Measurements from ENCODE around the gene AGBL3.

AGBL3 gene

DNA sequence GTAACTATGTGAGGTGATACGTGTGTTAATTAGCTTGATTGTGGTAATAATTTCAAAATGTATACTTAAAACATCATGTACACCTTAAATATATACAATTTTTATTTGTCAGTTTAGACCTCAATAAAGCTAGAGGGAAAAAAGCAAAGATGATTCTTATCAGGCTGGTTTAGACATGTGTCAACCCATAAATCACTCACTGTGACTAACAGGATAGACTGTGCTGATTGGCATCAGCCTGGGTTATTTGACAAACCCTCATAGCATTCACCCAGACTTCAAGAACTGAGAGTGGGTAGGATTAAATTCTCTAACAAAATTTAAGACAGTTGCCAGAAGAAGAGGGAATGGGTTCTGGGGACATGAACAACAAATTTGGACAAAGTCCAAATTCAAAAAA is 87.8 kb downstream of the AGBL3 start:
- Histone ChIP-seq H3K9me3 (peaks cover 7% of the 10 kb centered on the region; the same call in 1 of the 2 replicates), H3K36me3 (no peaks in the 10 kb centered on the region), H3K27ac (no peak overlapping the region), H3K9ac (no peak overlapping the region), H4K20me1 (no peaks in the 10 kb centered on the region), H3K4me2 (no peak overlapping the region), H3K4me3 (no peak overlapping the region), H3K27me3 (no peaks in the 10 kb centered on the region), H3K4me1 (no peaks in the 10 kb centered on the region)
- no peak for TF ChIP-seq Cebpa-rat (IDR thresholded peaks at IDR 0.05)

DNA sequence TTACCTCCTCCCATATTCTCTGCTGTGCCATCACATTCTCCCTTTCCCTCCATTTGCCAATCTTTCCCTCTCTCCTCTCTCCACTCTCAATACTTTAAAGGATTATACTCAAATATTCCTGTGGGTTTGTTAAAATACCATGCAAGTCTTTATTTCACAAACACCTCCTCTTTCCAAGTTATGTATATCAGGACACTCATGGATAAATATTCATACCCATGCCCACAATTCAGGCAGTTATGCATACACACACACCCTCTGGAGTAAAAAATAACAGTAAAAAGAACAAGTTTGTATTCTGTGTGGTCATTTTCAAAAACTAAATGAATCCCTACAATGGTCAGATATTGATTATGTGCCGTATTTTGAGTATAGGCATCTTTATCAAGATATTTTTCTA is 88.2 kb downstream of the AGBL3 start:
- Histone ChIP-seq H3K4me1 (no peaks in the 10 kb centered on the region), H4K20me1 (no peaks in the 10 kb centered on the region), H3K27ac (no peak overlapping the region), H3K27me3 (no peaks in the 10 kb centered on the region), H3K9ac (no peak overlapping the region), H3K9me3 (peaks cover 7% of the 10 kb centered on the region; the same call in 1 of the 2 replicates), H3K4me2 (no peak overlapping the region), H3K4me3 (no peak overlapping the region), H3K36me3 (no peaks in the 10 kb centered on the region)
- no peak for TF ChIP-seq Cebpa-rat (IDR thresholded peaks at IDR 0.05)

DNA sequence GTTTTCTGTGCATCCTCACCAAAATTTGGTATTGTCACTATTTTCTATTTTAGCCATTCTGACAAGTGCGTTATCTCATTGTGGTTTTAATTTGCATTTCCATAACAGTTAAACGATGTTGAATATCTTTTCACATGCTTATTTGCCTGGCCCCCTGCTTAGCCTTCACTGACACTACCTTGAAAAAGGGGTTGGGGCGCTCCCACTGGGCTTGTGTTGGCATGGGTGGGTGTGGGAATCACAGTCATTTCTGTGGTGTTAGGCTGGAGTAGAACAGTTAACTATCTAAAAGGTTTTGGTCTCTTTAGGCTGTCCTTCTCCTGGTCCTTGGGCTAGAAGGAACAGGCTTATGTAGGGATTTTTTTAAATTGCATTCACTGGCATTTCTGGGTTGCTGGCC is 89.4 kb downstream of the AGBL3 start:
- Histone ChIP-seq H4K20me1 (no peaks in the 10 kb centered on the region), H3K27ac (no peak overlapping the region), H3K27me3 (no peaks in the 10 kb centered on the region), H3K9ac (no peak overlapping the region), H3K4me2 (no peak overlapping the region), H3K36me3 (no peaks in the 10 kb centered on the region), H3K9me3 (peaks cover 7% of the 10 kb centered on the region; the same call in 1 of the 2 replicates), H3K4me1 (no peaks in the 10 kb centered on the region), H3K4me3 (no peak overlapping the region)
- no peak for TF ChIP-seq Cebpa-rat (IDR thresholded peaks at IDR 0.05)

DNA sequence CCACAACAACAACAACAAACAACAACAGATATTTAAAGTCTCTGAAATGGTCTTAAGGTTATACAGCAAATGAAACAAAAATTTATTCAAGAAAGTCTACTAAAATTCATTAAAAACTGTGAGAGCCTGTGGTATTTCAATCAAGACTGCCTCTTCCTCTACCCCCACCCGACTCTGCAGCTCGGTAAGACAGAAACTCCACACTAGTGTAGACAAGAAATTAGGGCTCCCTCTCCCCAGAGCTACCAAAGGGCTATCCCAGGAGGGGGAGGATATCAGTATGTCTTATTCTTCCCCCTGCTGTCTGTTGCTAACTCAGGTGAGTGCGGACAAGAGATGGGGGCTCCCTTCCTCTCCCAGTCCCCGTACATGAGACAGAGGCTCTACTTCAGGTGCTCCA is 90.6 kb downstream of the AGBL3 start:
- no peak for TF ChIP-seq Cebpa-rat (IDR thresholded peaks at IDR 0.05)
- Histone ChIP-seq H3K27me3 (no peaks in the 10 kb centered on the region), H3K4me2 (no peak overlapping the region), H3K36me3 (no peaks in the 10 kb centered on the region), H3K27ac (no peak overlapping the region), H3K9me3 (peaks cover 7% of the 10 kb centered on the region; the same call in 1 of the 2 replicates), H3K9ac (no peak overlapping the region), H3K4me3 (no peak overlapping the region), H4K20me1 (no peaks in the 10 kb centered on the region), H3K4me1 (no peaks in the 10 kb centered on the region)

DNA sequence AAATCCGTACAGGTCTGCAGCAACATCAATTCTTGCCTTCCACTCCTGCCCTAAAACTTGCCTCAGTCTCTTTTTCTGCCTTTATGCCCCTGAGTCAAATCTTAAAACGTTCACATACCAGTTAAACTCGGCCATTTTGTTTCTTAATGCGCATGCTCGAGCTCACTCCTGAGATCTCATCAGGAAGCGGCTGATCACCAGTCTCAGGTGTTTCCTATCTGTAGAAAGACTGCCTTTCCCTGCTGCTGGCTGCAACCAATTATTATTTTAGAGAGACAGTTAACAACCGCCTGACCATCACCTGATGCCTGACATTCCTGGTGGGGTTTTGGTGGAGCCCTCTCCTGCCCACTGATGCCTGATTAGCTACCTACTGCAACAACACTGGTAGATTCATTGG is 91.3 kb downstream of the AGBL3 start:
- Histone ChIP-seq H3K27ac (no peak overlapping the region), H3K9ac (no peak overlapping the region), H3K4me3 (no peak overlapping the region), H4K20me1 (no peaks in the 10 kb centered on the region), H3K4me1 (no peaks in the 10 kb centered on the region), H3K4me2 (no peak overlapping the region), H3K9me3 (peaks cover 7% of the 10 kb centered on the region; the same call in 1 of the 2 replicates), H3K27me3 (no peaks in the 10 kb centered on the region), H3K36me3 (no peaks in the 10 kb centered on the region)
- no peak for TF ChIP-seq Cebpa-rat (IDR thresholded peaks at IDR 0.05)

DNA sequence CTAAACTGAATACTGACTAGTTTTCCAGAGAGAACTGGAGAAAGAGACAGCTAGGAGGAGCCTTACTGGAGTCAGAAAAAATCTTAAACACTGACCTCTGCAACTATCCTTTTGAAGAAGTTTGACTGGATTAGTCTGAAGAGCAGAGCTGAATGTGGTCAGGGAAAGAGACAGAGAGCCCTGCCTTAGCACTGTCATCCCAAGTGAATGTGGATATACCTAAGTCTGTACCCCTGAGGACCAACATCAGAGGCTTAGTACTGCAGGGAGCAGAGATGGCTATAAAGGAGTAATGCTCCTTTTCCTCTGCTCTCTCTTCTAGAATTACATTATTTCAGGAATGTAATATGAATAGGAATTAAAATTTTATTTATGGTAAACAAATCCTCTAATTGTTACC is 91.7 kb downstream of the AGBL3 start:
- H4K20me1 ChIP-seq, result no peaks in the 10 kb centered on the region
- H3K4me3 ChIP-seq, result no peak overlapping the region
- H3K4me1 ChIP-seq, result no peaks in the 10 kb centered on the region
- H3K9ac ChIP-seq, result no peak overlapping the region
- H3K9me3 ChIP-seq, result peaks cover 4% of the 10 kb centered on the region; the same call in 1 of the 2 replicates
- H3K27me3 ChIP-seq, result no peaks in the 10 kb centered on the region
- H3K27ac ChIP-seq, result no peak overlapping the region
- no peaks in the 10 kb centered on the region for H3K36me3 ChIP-seq
- TF ChIP-seq Cebpa-rat (IDR thresholded peaks at IDR 0.05), result no peak
- no peak overlapping the region for H3K4me2 ChIP-seq

DNA sequence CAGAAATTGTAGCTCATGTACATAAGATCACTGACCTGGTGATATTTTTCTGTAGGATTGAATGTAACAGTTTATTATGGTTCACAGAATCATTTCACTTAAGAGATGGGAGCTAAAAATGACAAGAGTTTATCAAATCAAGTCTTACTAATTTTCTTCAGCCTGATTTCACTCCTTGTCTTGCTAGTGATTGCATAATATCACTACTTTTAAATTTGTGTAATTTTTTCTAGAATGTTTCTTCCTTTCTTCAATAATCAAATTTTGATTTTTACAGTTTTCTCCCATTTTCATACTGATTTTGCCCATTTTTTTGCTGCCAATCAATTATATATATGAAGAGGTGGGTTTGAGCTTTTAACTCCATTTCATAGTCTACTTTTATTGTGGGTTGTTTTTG is 92.8 kb downstream of the AGBL3 start:
- TF ChIP-seq Cebpa-rat (IDR thresholded peaks at IDR 0.05), result no peak

DNA sequence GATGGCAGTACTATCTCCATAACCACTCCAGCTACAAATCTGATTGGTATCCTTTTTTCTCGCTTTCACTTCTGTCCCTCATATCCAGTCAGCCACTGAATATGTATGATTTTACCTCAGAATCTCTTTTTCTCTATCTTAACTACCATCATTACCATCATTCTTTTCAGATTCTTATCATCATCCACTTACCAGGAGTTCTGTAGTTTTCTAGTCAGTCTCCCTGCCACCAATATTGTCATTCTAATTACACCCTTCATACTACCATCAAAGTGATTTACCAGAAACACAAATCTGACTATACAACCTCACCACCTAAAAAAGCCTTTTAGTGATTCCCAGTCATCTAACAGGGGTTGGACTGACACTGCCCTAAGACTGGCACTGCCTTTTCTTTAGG is 96.7 kb downstream of the AGBL3 start:
- Histone ChIP-seq H3K27me3 (no peaks in the 10 kb centered on the region), H4K20me1 (no peaks in the 10 kb centered on the region), H3K4me3 (no peak overlapping the region), H3K27ac (no peak overlapping the region), H3K9ac (no peak overlapping the region), H3K4me2 (no peak overlapping the region), H3K36me3 (no peaks in the 10 kb centered on the region), H3K9me3 (no peaks in the 10 kb centered on the region), H3K4me1 (no peaks in the 10 kb centered on the region)
- no peak for TF ChIP-seq Cebpa-rat (IDR thresholded peaks at IDR 0.05)

More for the DNA sequence above, 92.8 kb downstream of the AGBL3 start:
- Histone ChIP-seq H3K36me3 (no peaks in the 10 kb centered on the region), H3K4me2 (no peak overlapping the region), H4K20me1 (no peaks in the 10 kb centered on the region), H3K4me3 (no peak overlapping the region), H3K9me3 (no peaks in the 10 kb centered on the region), H3K9ac (no peak overlapping the region), H3K4me1 (no peaks in the 10 kb centered on the region), H3K27me3 (no peaks in the 10 kb centered on the region), H3K27ac (no peak overlapping the region)

DNA sequence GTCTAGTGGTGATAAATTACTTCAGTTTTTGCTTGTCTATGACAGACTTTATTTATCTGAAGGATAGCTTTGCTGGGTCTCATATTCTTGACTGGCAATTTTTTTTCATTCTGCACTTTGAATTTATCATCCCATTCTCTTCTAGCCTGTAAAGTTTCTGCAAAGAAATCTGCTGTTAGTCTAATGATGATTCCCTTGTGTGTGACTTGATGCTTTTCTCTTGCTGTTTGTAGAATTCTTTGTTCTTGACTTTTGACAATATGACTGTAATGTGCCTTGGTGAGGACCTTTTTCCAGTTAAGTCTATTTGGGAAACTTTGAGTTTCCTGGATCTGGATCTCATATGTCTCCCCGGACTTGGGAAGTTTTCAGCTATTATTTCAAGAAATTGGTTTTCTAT is 102.3 kb downstream of the AGBL3 start:
- Histone ChIP-seq H3K4me3 (no peak overlapping the region), H3K36me3 (0 out of 2 replicates have a peak, but pooled peaks cover 4% of the 10 kb centered on the region), H3K9me3 (peaks cover 13% of the 10 kb centered on the region; the same call in 1 of the 2 replicates), H3K4me2 (no peak overlapping the region), H3K27ac (no peak overlapping the region), H3K9ac (no peak overlapping the region), H3K4me1 (no peaks in the 10 kb centered on the region), H4K20me1 (no peaks in the 10 kb centered on the region), H3K27me3 (no peaks in the 10 kb centered on the region)
- TF ChIP-seq Cebpa-rat (IDR thresholded peaks at IDR 0.05), result no peak

DNA sequence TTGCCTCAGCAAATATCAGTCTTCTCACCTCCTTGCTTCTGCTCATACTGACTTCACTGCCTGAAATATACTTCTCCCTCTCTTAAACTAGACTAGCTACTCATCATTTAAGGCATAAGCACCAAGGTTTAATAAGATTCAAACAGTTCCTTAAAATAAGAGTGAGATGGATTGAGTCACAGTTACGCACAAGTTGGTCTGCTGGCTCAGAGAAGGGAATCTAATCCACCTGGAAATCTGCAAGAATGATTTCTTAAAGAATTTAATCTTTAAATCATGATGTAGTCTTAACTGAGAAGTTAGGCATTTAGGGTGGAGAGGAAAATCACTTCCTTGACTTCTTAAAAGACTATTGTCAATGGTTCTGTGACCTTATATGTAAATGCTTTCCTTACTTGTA is 105.4 kb downstream of the AGBL3 start:
- H3K4me3 ChIP-seq, result no peak overlapping the region
- H3K4me2 ChIP-seq, result no peak overlapping the region
- H3K9me3 ChIP-seq, result peaks cover 13% of the 10 kb centered on the region; the same call in 1 of the 2 replicates
- no peak overlapping the region for H3K27ac ChIP-seq
- no peaks in the 10 kb centered on the region for H4K20me1 ChIP-seq
- H3K36me3 ChIP-seq, result 0 out of 2 replicates have a peak, but pooled peaks cover 4% of the 10 kb centered on the region
- H3K4me1 ChIP-seq, result no peaks in the 10 kb centered on the region
- no peaks in the 10 kb centered on the region for H3K27me3 ChIP-seq
- no peak overlapping the region for H3K9ac ChIP-seq
- TF ChIP-seq Cebpa-rat (IDR thresholded peaks at IDR 0.05), result no peak
